Measurements from ENCODE around the gene GABRD. TPM values are rescaled to one million over a fixed set of nuclear protein-coding genes. Genes with fewer than 3 reads are reported as not detected.

The GABRD gene
- total RNA-seq, 1 experiment from 2014 or later: 15.6 TPM

DNA sequence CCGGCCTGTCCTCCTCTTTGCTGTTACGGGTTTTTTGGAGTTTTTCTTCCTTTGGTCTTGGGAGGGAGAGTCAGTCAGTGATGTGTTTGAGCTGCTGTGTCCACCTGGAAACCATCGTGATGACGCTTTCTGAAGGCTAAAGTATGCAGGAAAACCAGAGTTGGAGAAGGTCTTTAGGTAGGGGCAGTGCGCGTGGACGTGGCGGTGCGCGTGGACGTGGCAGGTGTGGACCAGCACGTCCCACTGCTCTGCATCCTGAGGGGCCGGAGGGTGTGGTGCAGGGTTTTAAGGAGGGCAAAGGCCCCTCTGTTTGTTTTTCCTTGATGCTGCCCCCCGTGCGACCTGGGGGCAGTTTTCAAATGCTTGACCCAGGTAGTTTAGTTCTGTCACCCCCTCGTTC lies 61.0 kb downstream of the GABRD start:
- ChIA-PET RAD21 (ENCODE audit: low non-redundant PET in 1 of 2, low total read pairs in 2 of 2, uncharacterized antibody in 2 of 2, unreplicated experiment in 2 of 2) (no interaction called here), CTCF (no interaction called here), POLR2A (no interaction called here)
- Histone ChIP-seq H3K9me3 (ENCODE audit: control insufficient read depth in 1 of 2, insufficient read depth in 1 of 2, low read depth in 1 of 2, low read length in 2 of 2) (peaks cover 19 to 22% of the 10 kb centered on the region in 2 experiments; a peak in 3 of 4 replicates), H3K79me2 (ENCODE audit: insufficient read depth, low read length) (peaks cover 18% of the 10 kb centered on the region; the same call in 1 of the 2 replicates), H4K20me1 (ENCODE audit: insufficient read depth) (no peaks in the 10 kb centered on the region), H3K9ac (ENCODE audit: low read length) (no peak overlapping the region), H3K4me2 (ENCODE audit: low read length) (no peak overlapping the region), H3K27me3 (ENCODE audit: insufficient read depth, low read length) (no peaks in the 10 kb centered on the region), H2AFZ (ENCODE audit: low read depth, low read length, poor library complexity, severe bottlenecking) (no peak overlapping the region), H3K4me1 (ENCODE audit: control insufficient read depth in 1 of 2, insufficient read depth in 2 of 2, low read length in 2 of 2) (no peaks in the 10 kb centered on the region), H3K36me3 (ENCODE audit: control insufficient read depth in 1 of 2, insufficient read depth in 2 of 2, low read length in 2 of 2) (peaks cover 0 to 6% of the 10 kb centered on the region in 2 experiments; a peak in 1 of 4 replicates), H3K4me3 (replicated peaks in 1 of 2; ENCODE audit: low read depth in 1 of 2, low read length in 2 of 2) (no peak overlapping the region), H3K9me2 (ENCODE audit: insufficient read depth) (no peaks in the 10 kb centered on the region), H3K27ac (ENCODE audit: low read depth, low read length) (no peak overlapping the region)
- TF ChIP-seq CEBPB (IDR thresholded peaks at IDR 0.05; ENCODE audit: low read depth) (no peak), POLR2A (IDR thresholded peaks at IDR 0.05; ENCODE audit: borderline replicate concordance, extremely low read depth, insufficient read depth, insufficient read length) (no peak), ZFX (IDR thresholded peaks at IDR 0.05) (no peak), TCF7L2 (IDR thresholded peaks at IDR 0.05; ENCODE audit: borderline replicate concordance, extremely low read depth, insufficient read depth, insufficient read length) (no peak), SRF (IDR thresholded peaks at IDR 0.05; ENCODE audit: low read depth) (no peak), SP1 (IDR thresholded peaks at IDR 0.05; ENCODE audit: low read depth) (no peak), ZNF274 (IDR thresholded peaks at IDR 0.05; ENCODE audit: low read depth, low read length) (no peak), RAD21 (IDR thresholded peaks at IDR 0.05; ENCODE audit: low read depth) (no peak), EZH2 (IDR thresholded peaks at IDR 0.05) (no peak), ELF1 (IDR thresholded peaks at IDR 0.05; ENCODE audit: borderline replicate concordance, low read depth) (no peak), EZH2phosphoT487 (IDR thresholded peaks at IDR 0.05; ENCODE audit: borderline replicate concordance) (no peak), YY1 (IDR thresholded peaks at IDR 0.05; ENCODE audit: extremely low read depth, insufficient replicate concordance, low read depth, low read length) (no peak), CBX3 (IDR thresholded peaks at IDR 0.05; ENCODE audit: low read depth) (no peak)
- TF ChIP-seq, protein P1, sequence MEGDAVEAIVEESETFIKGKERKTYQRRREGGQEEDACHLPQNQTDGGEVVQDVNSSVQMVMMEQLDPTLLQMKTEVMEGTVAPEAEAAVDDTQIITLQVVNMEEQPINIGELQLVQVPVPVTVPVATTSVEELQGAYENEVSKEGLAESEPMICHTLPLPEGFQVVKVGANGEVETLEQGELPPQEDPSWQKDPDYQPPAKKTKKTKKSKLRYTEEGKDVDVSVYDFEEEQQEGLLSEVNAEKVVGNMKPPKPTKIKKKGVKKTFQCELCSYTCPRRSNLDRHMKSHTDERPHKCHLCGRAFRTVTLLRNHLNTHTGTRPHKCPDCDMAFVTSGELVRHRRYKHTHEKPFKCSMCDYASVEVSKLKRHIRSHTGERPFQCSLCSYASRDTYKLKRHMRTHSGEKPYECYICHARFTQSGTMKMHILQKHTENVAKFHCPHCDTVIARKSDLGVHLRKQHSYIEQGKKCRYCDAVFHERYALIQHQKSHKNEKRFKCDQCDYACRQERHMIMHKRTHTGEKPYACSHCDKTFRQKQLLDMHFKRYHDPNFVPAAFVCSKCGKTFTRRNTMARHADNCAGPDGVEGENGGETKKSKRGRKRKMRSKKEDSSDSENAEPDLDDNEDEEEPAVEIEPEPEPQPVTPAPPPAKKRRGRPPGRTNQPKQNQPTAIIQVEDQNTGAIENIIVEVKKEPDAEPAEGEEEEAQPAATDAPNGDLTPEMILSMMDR (IDR thresholded peaks at IDR 0.05 in 2 of 3, conservative IDR thresholded peaks at IDR 0.05 in 1 of 3; ENCODE audit: borderline replicate concordance in 1 of 3, insufficient read depth in 1 of 3, low read depth in 2 of 3, low read length in 2 of 3): no peak
- TF ChIP-seq, protein P2, sequence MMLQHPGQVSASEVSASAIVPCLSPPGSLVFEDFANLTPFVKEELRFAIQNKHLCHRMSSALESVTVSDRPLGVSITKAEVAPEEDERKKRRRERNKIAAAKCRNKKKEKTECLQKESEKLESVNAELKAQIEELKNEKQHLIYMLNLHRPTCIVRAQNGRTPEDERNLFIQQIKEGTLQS (IDR thresholded peaks at IDR 0.05): no peak
- TF ChIP-seq, protein P3, sequence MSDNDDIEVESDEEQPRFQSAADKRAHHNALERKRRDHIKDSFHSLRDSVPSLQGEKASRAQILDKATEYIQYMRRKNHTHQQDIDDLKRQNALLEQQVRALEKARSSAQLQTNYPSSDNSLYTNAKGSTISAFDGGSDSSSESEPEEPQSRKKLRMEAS (IDR thresholded peaks at IDR 0.05): no peak
- TF ChIP-seq, protein P4, sequence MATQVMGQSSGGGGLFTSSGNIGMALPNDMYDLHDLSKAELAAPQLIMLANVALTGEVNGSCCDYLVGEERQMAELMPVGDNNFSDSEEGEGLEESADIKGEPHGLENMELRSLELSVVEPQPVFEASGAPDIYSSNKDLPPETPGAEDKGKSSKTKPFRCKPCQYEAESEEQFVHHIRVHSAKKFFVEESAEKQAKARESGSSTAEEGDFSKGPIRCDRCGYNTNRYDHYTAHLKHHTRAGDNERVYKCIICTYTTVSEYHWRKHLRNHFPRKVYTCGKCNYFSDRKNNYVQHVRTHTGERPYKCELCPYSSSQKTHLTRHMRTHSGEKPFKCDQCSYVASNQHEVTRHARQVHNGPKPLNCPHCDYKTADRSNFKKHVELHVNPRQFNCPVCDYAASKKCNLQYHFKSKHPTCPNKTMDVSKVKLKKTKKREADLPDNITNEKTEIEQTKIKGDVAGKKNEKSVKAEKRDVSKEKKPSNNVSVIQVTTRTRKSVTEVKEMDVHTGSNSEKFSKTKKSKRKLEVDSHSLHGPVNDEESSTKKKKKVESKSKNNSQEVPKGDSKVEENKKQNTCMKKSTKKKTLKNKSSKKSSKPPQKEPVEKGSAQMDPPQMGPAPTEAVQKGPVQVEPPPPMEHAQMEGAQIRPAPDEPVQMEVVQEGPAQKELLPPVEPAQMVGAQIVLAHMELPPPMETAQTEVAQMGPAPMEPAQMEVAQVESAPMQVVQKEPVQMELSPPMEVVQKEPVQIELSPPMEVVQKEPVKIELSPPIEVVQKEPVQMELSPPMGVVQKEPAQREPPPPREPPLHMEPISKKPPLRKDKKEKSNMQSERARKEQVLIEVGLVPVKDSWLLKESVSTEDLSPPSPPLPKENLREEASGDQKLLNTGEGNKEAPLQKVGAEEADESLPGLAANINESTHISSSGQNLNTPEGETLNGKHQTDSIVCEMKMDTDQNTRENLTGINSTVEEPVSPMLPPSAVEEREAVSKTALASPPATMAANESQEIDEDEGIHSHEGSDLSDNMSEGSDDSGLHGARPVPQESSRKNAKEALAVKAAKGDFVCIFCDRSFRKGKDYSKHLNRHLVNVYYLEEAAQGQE (IDR thresholded peaks at IDR 0.05; ENCODE audit: low read depth): no peak
- TF ChIP-seq, protein P5, sequence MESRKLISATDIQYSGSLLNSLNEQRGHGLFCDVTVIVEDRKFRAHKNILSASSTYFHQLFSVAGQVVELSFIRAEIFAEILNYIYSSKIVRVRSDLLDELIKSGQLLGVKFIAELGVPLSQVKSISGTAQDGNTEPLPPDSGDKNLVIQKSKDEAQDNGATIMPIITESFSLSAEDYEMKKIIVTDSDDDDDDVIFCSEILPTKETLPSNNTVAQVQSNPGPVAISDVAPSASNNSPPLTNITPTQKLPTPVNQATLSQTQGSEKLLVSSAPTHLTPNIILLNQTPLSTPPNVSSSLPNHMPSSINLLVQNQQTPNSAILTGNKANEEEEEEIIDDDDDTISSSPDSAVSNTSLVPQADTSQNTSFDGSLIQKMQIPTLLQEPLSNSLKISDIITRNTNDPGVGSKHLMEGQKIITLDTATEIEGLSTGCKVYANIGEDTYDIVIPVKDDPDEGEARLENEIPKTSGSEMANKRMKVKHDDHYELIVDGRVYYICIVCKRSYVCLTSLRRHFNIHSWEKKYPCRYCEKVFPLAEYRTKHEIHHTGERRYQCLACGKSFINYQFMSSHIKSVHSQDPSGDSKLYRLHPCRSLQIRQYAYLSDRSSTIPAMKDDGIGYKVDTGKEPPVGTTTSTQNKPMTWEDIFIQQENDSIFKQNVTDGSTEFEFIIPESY (IDR thresholded peaks at IDR 0.05; ENCODE audit: extremely low read depth, insufficient replicate concordance, low read length): no peak
- BruUV-seq (replicated peaks): no TSS peak
- intact Hi-C loops (cut with micrococcal nuclease): no loop called here
- DNase-seq (ENCODE audit: low read depth, low spot score) (no peak), ATAC-seq (no peak)
